ENCODE results near the gene AMH.

Gene AMH

DNA sequence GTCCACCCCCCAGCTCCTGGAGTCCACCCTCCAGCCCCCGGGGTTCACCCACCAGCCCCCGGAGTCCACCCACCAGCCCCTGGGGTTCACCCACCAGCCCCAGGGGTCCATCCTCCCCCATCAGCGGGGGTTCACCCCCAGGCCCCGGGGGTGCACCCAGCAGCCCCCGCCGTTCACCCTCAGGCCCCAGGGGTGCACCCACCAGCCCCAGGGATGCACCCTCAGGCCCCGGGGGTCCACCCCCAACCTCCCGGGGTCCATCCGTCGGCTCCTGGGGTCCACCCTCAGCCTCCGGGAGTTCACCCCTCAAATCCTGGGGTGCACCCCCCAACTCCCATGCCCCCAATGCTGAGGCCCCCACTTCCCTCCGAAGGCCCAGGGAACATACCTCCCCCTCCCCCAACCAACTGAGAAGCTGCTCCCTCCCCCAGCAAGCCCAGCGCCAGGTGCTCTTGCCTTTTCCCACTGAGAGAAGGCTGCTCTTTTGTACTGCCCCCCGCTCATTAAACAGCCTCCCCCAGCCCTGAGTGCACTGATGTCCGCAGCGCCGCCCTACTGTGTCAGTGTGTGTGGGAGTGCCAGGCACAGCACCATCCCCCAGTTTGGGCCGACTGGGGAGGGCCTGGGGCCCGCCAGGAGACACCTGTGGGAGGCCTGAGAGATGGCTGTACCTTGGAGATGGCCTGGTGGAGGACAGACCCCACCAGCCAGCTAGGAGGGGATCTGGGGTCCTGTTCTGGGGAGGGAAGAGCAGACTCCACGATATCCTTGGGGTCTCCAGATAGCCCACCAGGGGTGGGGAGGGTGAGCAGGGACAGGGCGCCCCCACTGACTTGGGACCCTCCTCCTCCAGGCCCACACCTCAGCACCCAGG, 750 bp upstream of the AMH start:
- Histone ChIP-seq H3K27me3 (ENCODE audit: control insufficient read depth in 1 of 2, insufficient read depth in 2 of 2, low read length in 2 of 2) (peaks cover 39% of the 10 kb centered on the region in 2 donors), H3K9me3 (ENCODE audit: control insufficient read depth in 1 of 2, low read length in 2 of 2) (no peaks in the 10 kb centered on the region), H3K27ac (ENCODE audit: low read depth, low read length) (no peak overlapping the region), H3K4me1 (ENCODE audit: control insufficient read depth in 1 of 2, insufficient read depth in 2 of 2, low read length in 2 of 2) (peaks cover 12 to 28% of the 10 kb centered on the region in 2 donors), H3K4me3 (ENCODE audit: low read depth in 1 of 2, low read length in 2 of 2) (no peak overlapping the region), H3K9ac (ENCODE audit: low read depth in 1 of 2, low read length in 2 of 2) (no peak overlapping the region), H3K36me3 (ENCODE audit: control insufficient read depth in 1 of 2, insufficient read depth in 2 of 2, low read length in 2 of 2) (peaks cover 29 to 42% of the 10 kb centered on the region in 2 donors)

DNA sequence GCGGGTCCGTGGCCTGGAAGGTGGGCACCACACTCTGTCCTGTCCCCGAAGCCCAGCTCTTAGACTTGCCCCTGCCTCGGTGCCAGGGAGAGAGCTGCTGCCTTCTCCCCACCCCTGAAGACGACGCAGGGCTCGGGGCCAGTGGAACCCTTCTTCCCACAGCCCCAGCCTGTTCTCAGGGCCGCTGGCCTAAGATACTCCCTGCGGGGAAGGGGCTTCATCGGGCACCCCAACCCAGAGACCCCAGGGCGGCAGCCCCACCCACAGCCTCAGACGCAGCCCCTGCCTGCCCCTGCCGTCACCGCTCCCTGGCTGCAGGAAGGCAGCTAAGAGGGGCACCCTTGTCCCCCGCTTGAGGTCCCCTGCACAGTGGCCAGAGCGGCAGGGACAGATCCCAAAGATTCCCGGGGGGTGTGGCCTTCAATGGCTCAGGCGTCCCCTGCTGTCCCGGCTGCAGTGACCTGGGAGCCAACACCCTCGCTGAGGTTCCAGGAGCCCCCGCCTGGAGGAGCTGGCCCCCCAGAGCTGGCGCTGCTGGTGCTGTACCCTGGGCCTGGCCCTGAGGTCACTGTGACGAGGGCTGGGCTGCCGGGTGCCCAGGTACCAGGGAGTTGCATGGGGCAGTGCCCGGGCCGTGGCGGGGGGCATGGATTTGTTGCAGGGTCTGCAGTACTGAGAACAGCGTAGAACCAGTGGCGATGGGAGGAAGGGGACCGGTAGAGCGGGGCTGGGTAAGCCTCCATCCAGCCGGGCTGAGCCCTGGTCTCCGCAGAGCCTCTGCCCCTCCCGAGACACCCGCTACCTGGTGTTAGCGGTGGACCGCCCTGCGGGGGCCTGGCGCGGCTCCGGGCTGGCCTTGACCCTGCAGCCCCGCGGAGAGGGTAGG, 1.0 kb downstream of the AMH start:
- no peak overlapping the region for H3K4me3 ChIP-seq (ENCODE audit: low read depth in 1 of 2, low read length in 2 of 2)
- H3K9me3 ChIP-seq (ENCODE audit: control insufficient read depth in 1 of 2, low read length in 2 of 2), result no peaks in the 10 kb centered on the region
- H3K4me1 ChIP-seq (ENCODE audit: control insufficient read depth in 1 of 2, insufficient read depth in 2 of 2, low read length in 2 of 2), result peaks cover 5 to 19% of the 10 kb centered on the region in 2 donors
- peaks cover 20 to 24% of the 10 kb centered on the region in 2 donors for H3K36me3 ChIP-seq (ENCODE audit: control insufficient read depth in 1 of 2, insufficient read depth in 2 of 2, low read length in 2 of 2)
- no peak overlapping the region for H3K27ac ChIP-seq (ENCODE audit: low read depth, low read length)
- H3K9ac ChIP-seq (ENCODE audit: low read depth in 1 of 2, low read length in 2 of 2), result no peak overlapping the region
- H3K27me3 ChIP-seq (ENCODE audit: control insufficient read depth in 1 of 2, insufficient read depth in 2 of 2, low read length in 2 of 2), result peaks cover 49% of the 10 kb centered on the region in 2 donors

DNA sequence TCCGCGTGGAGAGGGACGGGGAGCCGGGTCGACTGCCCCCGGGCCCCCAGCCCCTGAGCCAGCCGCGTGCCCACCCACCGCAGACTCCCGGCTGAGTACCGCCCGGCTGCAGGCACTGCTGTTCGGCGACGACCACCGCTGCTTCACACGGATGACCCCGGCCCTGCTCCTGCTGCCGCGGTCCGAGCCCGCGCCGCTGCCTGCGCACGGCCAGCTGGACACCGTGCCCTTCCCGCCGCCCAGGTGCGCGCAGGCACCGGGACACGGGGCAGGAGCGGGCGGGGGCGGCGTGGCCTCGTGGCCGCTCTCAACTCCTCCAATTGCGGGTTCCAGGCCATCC, 1.6 kb downstream of the AMH start:
- Histone ChIP-seq H3K36me3 (ENCODE audit: control insufficient read depth in 1 of 2, insufficient read depth in 2 of 2, low read length in 2 of 2) (peaks cover 15 to 18% of the 10 kb centered on the region in 2 donors), H3K4me3 (ENCODE audit: low read depth in 1 of 2, low read length in 2 of 2) (no peak overlapping the region), H3K9me3 (ENCODE audit: control insufficient read depth in 1 of 2, low read length in 2 of 2) (no peaks in the 10 kb centered on the region), H3K27ac (ENCODE audit: low read depth, low read length) (no peak overlapping the region), H3K4me1 (ENCODE audit: control insufficient read depth in 1 of 2, insufficient read depth in 2 of 2, low read length in 2 of 2) (peaks cover 5 to 19% of the 10 kb centered on the region in 2 donors), H3K9ac (ENCODE audit: low read depth in 1 of 2, low read length in 2 of 2) (no peak overlapping the region), H3K27me3 (ENCODE audit: control insufficient read depth in 1 of 2, insufficient read depth in 2 of 2, low read length in 2 of 2) (peaks cover 49% of the 10 kb centered on the region in 2 donors)

DNA sequence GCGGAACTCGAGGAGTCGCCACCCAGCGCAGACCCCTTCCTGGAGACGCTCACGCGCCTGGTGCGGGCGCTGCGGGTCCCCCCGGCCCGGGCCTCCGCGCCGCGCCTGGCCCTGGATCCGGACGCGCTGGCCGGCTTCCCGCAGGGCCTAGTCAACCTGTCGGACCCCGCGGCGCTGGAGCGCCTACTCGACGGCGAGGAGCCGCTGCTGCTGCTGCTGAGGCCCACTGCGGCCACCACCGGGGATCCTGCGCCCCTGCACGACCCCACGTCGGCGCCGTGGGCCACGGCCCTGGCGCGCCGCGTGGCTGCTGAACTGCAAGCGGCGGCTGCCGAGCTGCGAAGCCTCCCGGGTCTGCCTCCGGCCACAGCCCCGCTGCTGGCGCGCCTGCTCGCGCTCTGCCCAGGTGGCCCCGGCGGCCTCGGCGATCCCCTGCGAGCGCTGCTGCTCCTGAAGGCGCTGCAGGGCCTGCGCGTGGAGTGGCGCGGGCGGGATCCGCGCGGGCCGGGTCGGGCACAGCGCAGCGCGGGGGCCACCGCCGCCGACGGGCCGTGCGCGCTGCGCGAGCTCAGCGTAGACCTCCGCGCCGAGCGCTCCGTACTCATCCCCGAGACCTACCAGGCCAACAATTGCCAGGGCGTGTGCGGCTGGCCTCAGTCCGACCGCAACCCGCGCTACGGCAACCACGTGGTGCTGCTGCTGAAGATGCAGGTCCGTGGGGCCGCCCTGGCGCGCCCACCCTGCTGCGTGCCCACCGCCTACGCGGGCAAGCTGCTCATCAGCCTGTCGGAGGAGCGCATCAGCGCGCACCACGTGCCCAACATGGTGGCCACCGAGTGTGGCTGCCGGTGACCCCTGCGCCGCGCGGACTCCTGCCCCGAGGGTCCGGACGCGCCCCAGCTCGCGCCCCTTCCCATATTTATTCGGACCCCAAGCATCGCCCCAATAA, 2.3 kb downstream of the AMH start:
- peaks cover 8 to 12% of the 10 kb centered on the region in 2 donors for H3K36me3 ChIP-seq (ENCODE audit: control insufficient read depth in 1 of 2, insufficient read depth in 2 of 2, low read length in 2 of 2)
- no peaks in the 10 kb centered on the region for H3K9me3 ChIP-seq (ENCODE audit: control insufficient read depth in 1 of 2, low read length in 2 of 2)
- no peak overlapping the region for H3K9ac ChIP-seq (ENCODE audit: low read depth in 1 of 2, low read length in 2 of 2)
- peaks cover 49% of the 10 kb centered on the region in 2 donors for H3K27me3 ChIP-seq (ENCODE audit: control insufficient read depth in 1 of 2, insufficient read depth in 2 of 2, low read length in 2 of 2)
- H3K27ac ChIP-seq (ENCODE audit: low read depth, low read length), result no peak overlapping the region
- peaks cover 5 to 23% of the 10 kb centered on the region in 2 donors for H3K4me1 ChIP-seq (ENCODE audit: control insufficient read depth in 1 of 2, insufficient read depth in 2 of 2, low read length in 2 of 2)
- peak overlapping the region in 1 of 2 donors; percentile 10 for H3K4me3 ChIP-seq (ENCODE audit: low read depth in 1 of 2, low read length in 2 of 2)

DNA sequence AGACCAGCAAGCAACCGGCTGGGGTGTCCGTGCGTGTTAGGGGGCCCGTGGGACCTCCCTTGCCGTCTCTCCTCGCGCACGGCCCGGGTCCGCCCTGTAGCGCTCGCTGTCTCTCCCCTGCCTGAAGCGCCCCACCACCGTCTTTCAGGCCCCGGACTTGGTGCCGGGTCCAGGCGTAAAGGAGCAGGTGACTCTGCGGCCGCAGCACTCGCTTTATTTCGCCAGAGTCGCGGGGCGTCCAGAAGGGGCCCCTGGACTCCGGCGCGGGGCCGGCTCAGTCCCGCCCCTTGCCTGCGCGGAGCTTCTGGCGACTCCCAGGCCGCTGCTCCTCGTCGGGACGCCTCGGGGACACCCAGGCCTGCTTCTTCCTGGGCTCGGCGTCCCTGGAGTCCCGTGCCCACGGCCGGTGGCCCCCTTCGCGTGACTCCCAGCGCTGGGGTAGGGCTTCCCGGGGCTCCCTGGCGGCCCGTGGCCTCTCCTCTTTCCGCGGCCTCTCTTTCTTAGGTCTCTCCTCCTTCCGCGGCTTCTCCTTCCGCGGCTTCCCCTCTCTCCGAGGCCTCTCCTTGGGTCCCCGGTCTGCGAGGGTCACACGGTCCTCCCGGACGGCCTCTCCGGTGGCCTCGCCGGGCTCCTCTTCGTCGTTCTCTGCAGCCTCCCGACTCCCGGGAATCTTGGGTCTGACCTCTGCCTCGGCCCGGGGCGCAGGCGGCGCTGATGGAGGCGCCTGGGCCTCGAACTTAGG, 3.1 kb downstream of the AMH start:
- peak overlapping the region in 1 of 2 donors; percentile 10 for H3K4me3 ChIP-seq (ENCODE audit: low read depth in 1 of 2, low read length in 2 of 2)
- peaks cover 49% of the 10 kb centered on the region in 2 donors for H3K27me3 ChIP-seq (ENCODE audit: control insufficient read depth in 1 of 2, insufficient read depth in 2 of 2, low read length in 2 of 2)
- H3K9ac ChIP-seq (ENCODE audit: low read depth in 1 of 2, low read length in 2 of 2), result no peak overlapping the region
- H3K36me3 ChIP-seq (ENCODE audit: control insufficient read depth in 1 of 2, insufficient read depth in 2 of 2, low read length in 2 of 2), result peaks cover 3 to 4% of the 10 kb centered on the region in 2 donors
- peaks cover 5 to 23% of the 10 kb centered on the region in 2 donors for H3K4me1 ChIP-seq (ENCODE audit: control insufficient read depth in 1 of 2, insufficient read depth in 2 of 2, low read length in 2 of 2)
- H3K27ac ChIP-seq (ENCODE audit: low read depth, low read length), result no peak overlapping the region
- no peaks in the 10 kb centered on the region for H3K9me3 ChIP-seq (ENCODE audit: control insufficient read depth in 1 of 2, low read length in 2 of 2)

DNA sequence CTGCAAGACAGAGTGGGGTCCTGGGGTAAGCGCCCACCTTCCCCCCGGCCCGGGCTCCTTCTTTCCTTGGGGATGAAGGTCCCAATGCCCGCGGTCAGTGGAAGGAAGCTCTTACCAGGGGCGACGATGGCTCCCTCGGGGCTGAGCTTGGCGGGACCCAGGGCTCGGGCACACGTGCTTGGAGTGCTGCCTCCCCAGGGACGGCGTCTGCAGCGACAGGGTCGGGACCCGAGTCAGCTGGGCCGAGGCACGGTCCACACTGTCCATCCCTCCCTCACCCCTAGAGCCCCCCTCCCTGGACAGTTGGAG, 3.6 kb downstream of the AMH start:
- no peak overlapping the region for H3K9ac ChIP-seq (ENCODE audit: low read depth in 1 of 2, low read length in 2 of 2)
- peaks cover 5 to 23% of the 10 kb centered on the region in 2 donors for H3K4me1 ChIP-seq (ENCODE audit: control insufficient read depth in 1 of 2, insufficient read depth in 2 of 2, low read length in 2 of 2)
- H3K27me3 ChIP-seq (ENCODE audit: control insufficient read depth in 1 of 2, insufficient read depth in 2 of 2, low read length in 2 of 2), result peaks cover 49% of the 10 kb centered on the region in 2 donors
- H3K9me3 ChIP-seq (ENCODE audit: control insufficient read depth in 1 of 2, low read length in 2 of 2), result no peaks in the 10 kb centered on the region
- H3K36me3 ChIP-seq (ENCODE audit: control insufficient read depth in 1 of 2, insufficient read depth in 2 of 2, low read length in 2 of 2), result no peaks in the 10 kb centered on the region
- peak overlapping the region; percentile 15 to 43 for H3K4me3 ChIP-seq (ENCODE audit: low read depth in 1 of 2, low read length in 2 of 2)
- H3K27ac ChIP-seq (ENCODE audit: low read depth, low read length), result no peak overlapping the region

DNA sequence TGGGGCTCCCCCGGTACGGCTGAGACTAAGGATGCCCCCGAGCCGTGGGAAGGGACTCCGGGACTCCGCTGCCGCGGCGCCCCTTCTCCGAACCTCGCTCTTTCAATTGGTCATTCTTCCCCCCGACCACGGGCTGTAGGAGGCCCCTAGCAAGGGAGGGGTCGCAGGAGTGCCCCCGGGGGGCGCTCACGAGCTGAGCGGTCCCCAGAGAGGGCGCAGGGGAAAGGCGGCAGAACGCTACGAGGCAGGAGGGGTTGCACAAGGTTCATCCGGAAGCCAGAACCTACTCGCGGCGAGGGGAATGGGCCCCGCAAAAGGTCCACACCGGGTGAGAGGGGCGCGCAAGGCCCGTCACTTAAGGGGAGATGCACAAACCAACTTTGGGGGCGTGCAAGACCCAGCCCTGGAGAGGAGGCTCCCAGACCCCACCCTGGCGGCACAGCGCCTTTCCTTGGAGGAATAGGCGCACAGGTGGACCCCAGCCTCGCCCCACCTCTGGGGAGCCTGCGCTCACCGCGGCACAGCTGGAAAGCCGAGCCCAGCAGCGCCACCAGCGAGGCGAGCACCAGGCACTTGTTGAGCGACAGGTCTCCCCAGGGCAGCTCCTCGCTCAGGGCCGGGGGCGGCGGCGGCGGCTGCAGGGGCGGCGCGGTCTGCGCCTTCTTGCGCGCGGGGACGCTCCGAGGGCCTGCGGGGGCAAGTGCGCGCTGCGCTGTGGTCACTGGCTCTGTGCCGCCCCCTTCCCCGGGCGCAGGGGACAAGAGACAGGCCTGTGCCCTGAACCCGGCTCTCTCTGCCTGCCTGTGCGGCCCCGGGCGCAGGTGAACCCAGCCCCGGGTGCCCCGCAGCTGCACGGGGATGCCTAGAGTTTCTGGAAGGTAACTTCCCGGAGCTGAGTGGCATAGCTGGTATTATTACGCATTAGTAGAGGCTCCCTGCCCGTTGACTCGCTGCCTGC, 4.3 kb downstream of the AMH start:
- H3K27ac ChIP-seq (ENCODE audit: low read depth, low read length), result no peak overlapping the region
- H3K9ac ChIP-seq (ENCODE audit: low read depth in 1 of 2, low read length in 2 of 2), result no peak overlapping the region
- peak overlapping the region; percentile 15 to 43 for H3K4me3 ChIP-seq (ENCODE audit: low read depth in 1 of 2, low read length in 2 of 2)
- H3K36me3 ChIP-seq (ENCODE audit: control insufficient read depth in 1 of 2, insufficient read depth in 2 of 2, low read length in 2 of 2), result no peaks in the 10 kb centered on the region
- peaks cover 5 to 23% of the 10 kb centered on the region in 2 donors for H3K4me1 ChIP-seq (ENCODE audit: control insufficient read depth in 1 of 2, insufficient read depth in 2 of 2, low read length in 2 of 2)
- no peaks in the 10 kb centered on the region for H3K9me3 ChIP-seq (ENCODE audit: control insufficient read depth in 1 of 2, low read length in 2 of 2)
- H3K27me3 ChIP-seq (ENCODE audit: control insufficient read depth in 1 of 2, insufficient read depth in 2 of 2, low read length in 2 of 2), result peaks cover 49% of the 10 kb centered on the region in 2 donors

DNA sequence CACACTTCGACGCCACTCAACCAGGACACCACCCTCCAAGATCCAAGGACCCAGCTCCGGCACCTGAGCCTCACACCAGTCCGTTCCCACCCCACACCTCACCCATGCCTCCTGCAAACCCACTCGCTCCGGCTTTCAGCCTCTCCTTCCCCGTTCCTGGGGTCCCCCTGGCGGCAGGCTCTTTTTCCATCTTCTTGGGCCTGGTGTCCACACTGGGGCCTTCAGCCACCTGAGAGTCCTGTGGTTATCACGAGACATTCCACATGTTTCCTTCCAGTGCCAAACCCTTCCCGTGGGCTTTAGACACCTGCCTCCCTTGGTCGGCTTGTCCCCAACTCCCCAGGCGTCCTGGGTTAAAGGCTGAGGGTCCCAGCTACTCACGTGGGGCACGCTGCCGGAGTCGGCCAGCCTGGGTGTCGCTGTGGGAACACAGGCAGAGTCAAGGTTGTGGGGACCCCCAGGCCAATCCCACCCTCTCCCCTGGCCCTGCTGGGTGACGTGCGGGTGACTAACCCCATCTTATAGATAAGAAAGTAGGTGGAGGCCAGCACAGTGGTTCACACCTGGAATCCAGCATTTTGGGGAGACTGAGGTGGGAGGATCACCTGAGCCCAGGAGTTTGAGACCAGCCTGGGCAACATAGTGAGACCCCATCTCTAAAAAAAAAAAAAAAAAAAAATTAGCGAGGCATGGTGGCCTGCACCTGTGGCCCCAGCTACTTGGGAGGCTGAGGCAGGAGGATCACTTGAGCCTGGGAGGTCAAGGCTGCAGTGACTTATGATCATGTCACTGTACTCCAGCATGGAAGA, 5.1 kb downstream of the AMH start:
- Histone ChIP-seq H3K4me1 (ENCODE audit: control insufficient read depth in 1 of 2, insufficient read depth in 2 of 2, low read length in 2 of 2) (peaks cover 5 to 23% of the 10 kb centered on the region in 2 donors), H3K4me3 (ENCODE audit: low read depth in 1 of 2, low read length in 2 of 2) (no peak overlapping the region), H3K27me3 (ENCODE audit: control insufficient read depth in 1 of 2, insufficient read depth in 2 of 2, low read length in 2 of 2) (peaks cover 46 to 48% of the 10 kb centered on the region in 2 donors), H3K27ac (ENCODE audit: low read depth, low read length) (no peak overlapping the region), H3K9ac (ENCODE audit: low read depth in 1 of 2, low read length in 2 of 2) (no peak overlapping the region), H3K36me3 (ENCODE audit: control insufficient read depth in 1 of 2, insufficient read depth in 2 of 2, low read length in 2 of 2) (no peaks in the 10 kb centered on the region), H3K9me3 (ENCODE audit: control insufficient read depth in 1 of 2, low read length in 2 of 2) (no peaks in the 10 kb centered on the region)

All from duodenal mucosa (tissue), 2 donors.